Myocyte (in vitro differentiated cells): Measurements from ENCODE around the gene MICU2. TPM values are rescaled to one million over a fixed set of nuclear protein-coding genes. Genes with fewer than 3 reads are reported as not detected.
"Not testable (repeated sequence)": the region's sequence is repeated elsewhere in the genome, so short reads cannot be mapped to it uniquely, and the experiment has no call there.

ENCODE experiments used
- DNase-seq: peaks from one replicate; pipeline ENCODE4 v3.0.0-alpha.2; 2012; ENCODE audit warnings: low read depth
- total RNA-seq: library from RNA; depleted of rRNA; stranded (reverse); fragments of >200 nt; gene quantifications from 2 replicates; pipeline ENCODE4 v1.2.3, GENCODE V29; 2014

MICU2 gene
- total RNA-seq, 1 donor from 2014 or later, result 188 TPM

GRCh38 chr13:21595546-21595822, 8.5 kb downstream of the MICU2 start:
- DNase-seq, result peak; percentile 43

GRCh38 chr13:21594715-21595545, 9.0 kb downstream of the MICU2 start:
- DNase-seq, result no peak

- not testable (repeated sequence) for DNase-seq
Measured at GRCh38 chr13:21590665-21591456, 13.1 kb downstream of the MICU2 start.

- peak; percentile 61 for DNase-seq
Measured at GRCh38 chr13:21590231-21590630, 13.7 kb downstream of the MICU2 start.

GRCh38 chr13:21589510-21589909, 14.5 kb downstream of the MICU2 start:
- DNase-seq, result not testable (repeated sequence)

GRCh38 chr13:21588411-21588810, 15.6 kb downstream of the MICU2 start:
- peak; percentile 91 for DNase-seq

- no peak for DNase-seq
Measured at GRCh38 chr13:21584973-21585592, 18.9 kb downstream of the MICU2 start.

GRCh38 chr13:21583478-21583877, 20.5 kb downstream of the MICU2 start:
- DNase-seq, result peak; percentile 78

- DNase-seq, result no peak
Measured at GRCh38 chr13:21580736-21581135, 23.2 kb downstream of the MICU2 start.

- peak; percentile 33 for DNase-seq
Measured at GRCh38 chr13:21579754-21580316, 24.1 kb downstream of the MICU2 start.

GRCh38 chr13:21578748-21579147, 25.2 kb downstream of the MICU2 start:
- DNase-seq, result no peak

- DNase-seq, result peak; percentile 53
Measured at GRCh38 chr13:21576426-21576825, 27.5 kb downstream of the MICU2 start.

GRCh38 chr13:21573920-21574712, 29.9 kb downstream of the MICU2 start:
- peak; percentile 80 for DNase-seq

- DNase-seq, result no peak
Measured at GRCh38 chr13:21569686-21570085, 34.3 kb downstream of the MICU2 start.

GRCh38 chr13:21568854-21569253, 35.1 kb downstream of the MICU2 start:
- no peak for DNase-seq

GRCh38 chr13:21567714-21568113, 36.3 kb downstream of the MICU2 start:
- DNase-seq, result no peak

GRCh38 chr13:21557995-21558394, 46.0 kb downstream of the MICU2 start:
- peak; percentile 41 for DNase-seq

- DNase-seq, result no peak
Measured at GRCh38 chr13:21556051-21556450, 47.9 kb downstream of the MICU2 start.

- not testable (repeated sequence) for DNase-seq
Measured at GRCh38 chr13:21553261-21553660, 50.7 kb downstream of the MICU2 start.

- peak; percentile 8 for DNase-seq
Measured at GRCh38 chr13:21550918-21551317, 53.1 kb downstream of the MICU2 start.

- peak; percentile 72 for DNase-seq
Measured at GRCh38 chr13:21549633-21550032, 54.3 kb downstream of the MICU2 start.
